ENCODE measurements around the gene PALMD.

DNA sequence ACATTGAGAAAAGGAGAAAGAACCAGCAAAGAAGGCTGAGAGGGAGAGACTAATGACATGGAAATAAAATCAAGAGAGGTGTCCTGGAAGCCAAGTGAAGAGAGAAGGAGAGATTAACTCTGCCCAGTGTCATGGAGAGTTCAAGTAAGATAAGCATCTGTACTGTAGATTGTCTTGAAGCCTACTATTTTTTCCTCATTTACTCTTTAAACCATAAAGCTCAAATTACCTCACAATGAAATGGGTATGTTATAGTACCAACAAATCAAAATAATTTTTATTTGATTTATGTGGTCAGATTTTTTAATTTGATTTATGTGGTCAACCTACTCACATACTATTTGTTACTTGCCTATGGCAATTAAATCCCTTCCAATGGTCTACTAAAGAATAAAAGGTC is 5.2 kb upstream of the PALMD start:
- TF ChIP-seq, protein P1, sequence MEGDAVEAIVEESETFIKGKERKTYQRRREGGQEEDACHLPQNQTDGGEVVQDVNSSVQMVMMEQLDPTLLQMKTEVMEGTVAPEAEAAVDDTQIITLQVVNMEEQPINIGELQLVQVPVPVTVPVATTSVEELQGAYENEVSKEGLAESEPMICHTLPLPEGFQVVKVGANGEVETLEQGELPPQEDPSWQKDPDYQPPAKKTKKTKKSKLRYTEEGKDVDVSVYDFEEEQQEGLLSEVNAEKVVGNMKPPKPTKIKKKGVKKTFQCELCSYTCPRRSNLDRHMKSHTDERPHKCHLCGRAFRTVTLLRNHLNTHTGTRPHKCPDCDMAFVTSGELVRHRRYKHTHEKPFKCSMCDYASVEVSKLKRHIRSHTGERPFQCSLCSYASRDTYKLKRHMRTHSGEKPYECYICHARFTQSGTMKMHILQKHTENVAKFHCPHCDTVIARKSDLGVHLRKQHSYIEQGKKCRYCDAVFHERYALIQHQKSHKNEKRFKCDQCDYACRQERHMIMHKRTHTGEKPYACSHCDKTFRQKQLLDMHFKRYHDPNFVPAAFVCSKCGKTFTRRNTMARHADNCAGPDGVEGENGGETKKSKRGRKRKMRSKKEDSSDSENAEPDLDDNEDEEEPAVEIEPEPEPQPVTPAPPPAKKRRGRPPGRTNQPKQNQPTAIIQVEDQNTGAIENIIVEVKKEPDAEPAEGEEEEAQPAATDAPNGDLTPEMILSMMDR (IDR thresholded peaks at IDR 0.05; ENCODE audit: low read length), result no peak
- TF ChIP-seq EZH2phosphoT487 (IDR thresholded peaks at IDR 0.05; ENCODE audit: low read length) (no peak), EZH2 (optimal IDR thresholded peaks at IDR 0.05; ENCODE audit: low read depth, low read length) (no peak)
